Endothelial cell of umbilical vein (primary cell): ENCODE measurements around the gene ARPC2.

Experiments used
- CTCF ChIP-seq, 2 donors: IDR thresholded peaks; 1 replicate in 1 of 2; 2 replicates in 1 of 2; pipeline ENCODE4 v1.5.1; 2011; ENCODE audit warnings: low read length in 2 of 2, mild to moderate bottlenecking in 2 of 2, moderate library complexity in 2 of 2, control low read depth in 1 of 2, inconsistent platforms in 1 of 2, low read depth in 1 of 2; ENCODE audit not compliant: insufficient read depth in 1 of 2; ENCODE audit errors: extremely low read depth in 1 of 2
- EZH2 ChIP-seq: IDR thresholded peaks from 2 replicates; pipeline ENCODE4 v1.6.1; 2012; ENCODE audit warnings: borderline replicate concordance, low read depth, mild to moderate bottlenecking, moderate library complexity, low read length, inconsistent platforms; ENCODE audit not compliant: severe bottlenecking
- FOS ChIP-seq: IDR thresholded peaks from 2 replicates; pipeline ENCODE4 v1.6.1; 2011; ENCODE audit warnings: mild to moderate bottlenecking, low read length, moderate library complexity, borderline replicate concordance; ENCODE audit not compliant: insufficient read depth
- JUN ChIP-seq: IDR thresholded peaks from 2 replicates; pipeline ENCODE4 v1.6.1; 2011; ENCODE audit warnings: borderline replicate concordance, low read depth; ENCODE audit not compliant: insufficient read length, insufficient read depth
- MAX ChIP-seq: IDR thresholded peaks from 2 replicates; pipeline ENCODE4 v1.6.1; 2011; ENCODE audit not compliant: insufficient read depth, insufficient read length
- MYC ChIP-seq: IDR thresholded peaks from one replicate; pipeline ENCODE4 v1.6.1; 2011; ENCODE audit warnings: mild to moderate bottlenecking, low read depth, low read length
- POLR2A ChIP-seq: IDR thresholded peaks from 2 replicates; pipeline ENCODE4 v1.6.1; 2012; ENCODE audit warnings: low read depth, mild to moderate bottlenecking, control low read depth, low read length
- POLR2AphosphoS5 ChIP-seq: IDR thresholded peaks from 2 replicates; pipeline ENCODE4 v1.6.1; 2012; ENCODE audit warnings: low read depth, mild to moderate bottlenecking, control low read depth, low read length, moderate library complexity; ENCODE audit not compliant: insufficient read depth

GRCh38 chr2:218238887-218239286 is 21.9 kb downstream of the ARPC2 start:
- TF ChIP-seq CTCF (IDR thresholded peaks at IDR 0.05; ENCODE audit: extremely low read depth in 1 of 2, insufficient read depth in 1 of 2, low read depth in 1 of 2, low read length in 2 of 2), result no peak
- TF ChIP-seq POLR2A, result no peak
- no peak for TF ChIP-seq MYC
- no peak for TF ChIP-seq FOS
- TF ChIP-seq EZH2, result no peak
- no peak for TF ChIP-seq JUN
- no peak for TF ChIP-seq POLR2AphosphoS5
- TF ChIP-seq MAX, result no peak
